NCI-H446 (cell line): Measurements from ENCODE around the gene CSPG4.
"Not testable (repeated sequence)": the region's sequence is repeated elsewhere in the genome, so short reads cannot be mapped to it uniquely, and the experiment has no call there.

Experiments used
- DNase-seq, 2 experiments: peaks; one replicate each; lab custom pipeline; 2025; lab: John Stamatoyannopoulos, UW

The CSPG4 gene

GRCh38 chr15:75650908-75651809 lies 61.5 kb downstream of the CSPG4 start:
- no peak for DNase-seq

- DNase-seq = no peak
Observed at GRCh38 chr15:75649848-75650247, 62.8 kb downstream of the CSPG4 start.

GRCh38 chr15:75649045-75649761 lies 63.4 kb downstream of the CSPG4 start:
- no peak for DNase-seq

GRCh38 chr15:75648156-75649000 lies 64.3 kb downstream of the CSPG4 start:
- no peak for DNase-seq

- peak in 1 of 2 experiments; percentile 69 for DNase-seq
Observed at GRCh38 chr15:75647370-75648155, 65.1 kb downstream of the CSPG4 start, which contains the start of gene SNX33. Gene SNX33, plus strand, starts transcription at chr15:75647912. Its CDS starts 1,191 bp downstream, at chr15:75649103.

- no peak for DNase-seq
Observed at GRCh38 chr15:75646944-75647364, 65.7 kb downstream of the CSPG4 start.

GRCh38 chr15:75646112-75646943 lies 66.3 kb downstream of the CSPG4 start:
- DNase-seq = no peak

- no peak for DNase-seq
Observed at GRCh38 chr15:75644376-75644775, 68.3 kb downstream of the CSPG4 start.

GRCh38 chr15:75641603-75642002 lies 71.0 kb downstream of the CSPG4 start:
- no peak for DNase-seq

- DNase-seq = no peak
Observed at GRCh38 chr15:75641179-75641503, 71.5 kb downstream of the CSPG4 start.

- DNase-seq = peak; percentile 42 to 48
Observed at GRCh38 chr15:75640483-75641178, 72.0 kb downstream of the CSPG4 start.

- peak; percentile 92 to 97 for DNase-seq
Observed at GRCh38 chr15:75639709-75640482, 72.8 kb downstream of the CSPG4 start, which contains the start of gene IMP3. Gene IMP3, minus strand, starts transcription at chr15:75640224. Its CDS starts 56 bp downstream, at chr15:75640168.

GRCh38 chr15:75639191-75639708 lies 73.4 kb downstream of the CSPG4 start:
- no peak for DNase-seq

- no peak for DNase-seq
Observed at GRCh38 chr15:75637245-75638009, 75.2 kb downstream of the CSPG4 start.

GRCh38 chr15:75636026-75636425 lies 76.6 kb downstream of the CSPG4 start:
- DNase-seq = no peak

GRCh38 chr15:75633922-75634321 lies 78.7 kb downstream of the CSPG4 start:
- not testable (repeated sequence) for DNase-seq

- no peak for DNase-seq
Observed at GRCh38 chr15:75631935-75632334, 80.7 kb downstream of the CSPG4 start.
